ENCODE data around the gene CCDC142.
"Not testable (repeated sequence)": the region's sequence is repeated elsewhere in the genome, so short reads cannot be mapped to it uniquely, and the experiment has no call there.

Gene CCDC142

DNA sequence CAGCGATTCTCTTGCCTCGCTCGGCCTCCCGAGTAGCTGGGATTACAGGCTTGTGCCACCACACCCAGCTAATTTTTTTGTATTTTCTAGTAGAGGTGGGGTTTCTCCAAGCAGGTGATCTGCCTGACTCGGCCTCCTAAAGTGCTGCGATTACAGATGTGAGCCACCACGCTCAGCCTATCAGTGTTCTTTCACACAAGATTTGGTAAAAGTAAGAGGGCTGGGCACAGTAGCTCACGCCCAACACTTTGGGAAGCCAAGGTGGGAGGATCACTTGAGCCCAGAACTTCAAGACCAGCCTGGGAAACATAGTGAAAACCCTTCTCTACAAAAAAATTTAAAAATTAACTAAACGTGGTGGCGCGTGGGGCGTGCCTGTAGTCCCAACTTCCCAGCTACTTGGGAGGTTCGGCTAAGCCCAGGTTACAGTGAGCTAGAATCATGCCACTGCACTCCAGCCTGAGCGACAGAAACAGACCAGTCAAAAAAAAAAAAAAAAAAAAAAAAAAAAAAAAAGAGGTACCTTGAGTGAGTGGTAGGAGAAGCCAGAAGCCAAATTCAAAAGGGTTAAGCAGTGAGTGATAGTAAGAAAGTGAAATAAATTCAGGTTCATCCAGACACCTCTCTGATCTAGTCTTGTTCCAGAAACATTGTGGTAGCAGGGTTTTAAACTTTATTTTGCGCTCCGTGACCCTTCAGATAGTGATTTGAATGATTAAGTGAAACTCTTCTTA, 11.3 kb downstream of the CCDC142 start:
- no peak for DNase-seq (ENCODE audit: low read depth in 3 of 3, low spot score in 1 of 3)

GRCh38 chr2:74470742-74471141, 12.1 kb downstream of the CCDC142 start:
- not testable (repeated sequence) for DNase-seq (ENCODE audit: low read depth in 3 of 3, low spot score in 1 of 3)

DNA sequence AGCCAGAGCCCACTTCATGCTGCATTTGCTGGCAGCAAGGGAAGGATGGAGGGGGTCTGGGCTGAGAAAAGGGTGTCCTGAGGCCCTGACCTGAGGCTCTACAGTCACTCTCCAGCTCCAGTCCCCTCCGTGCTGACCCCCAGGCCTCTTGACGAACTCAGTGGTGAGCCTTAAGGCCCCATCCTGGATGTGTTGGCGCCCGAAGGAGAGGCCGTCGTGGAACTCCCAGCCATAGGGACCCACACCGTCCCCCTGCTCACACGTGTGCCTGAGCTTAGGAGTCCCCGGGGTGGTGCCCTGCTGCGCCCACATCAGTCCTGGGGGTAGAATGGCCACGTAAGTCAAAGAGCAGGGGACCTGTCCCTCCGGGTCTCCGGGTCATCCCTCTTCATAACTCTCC, 18.4 kb downstream of the CCDC142 start:
- no peak for DNase-seq (ENCODE audit: low read depth in 3 of 3, low spot score in 1 of 3)

GRCh38 chr2:74462786-74463105, 20.1 kb downstream of the CCDC142 start:
- DNase-seq (ENCODE audit: low read depth in 3 of 3, low spot score in 1 of 3) = no peak

GRCh38 chr2:74462054-74462785, 20.6 kb downstream of the CCDC142 start:
- no peak for DNase-seq (ENCODE audit: low read depth in 3 of 3, low spot score in 1 of 3)

DNA sequence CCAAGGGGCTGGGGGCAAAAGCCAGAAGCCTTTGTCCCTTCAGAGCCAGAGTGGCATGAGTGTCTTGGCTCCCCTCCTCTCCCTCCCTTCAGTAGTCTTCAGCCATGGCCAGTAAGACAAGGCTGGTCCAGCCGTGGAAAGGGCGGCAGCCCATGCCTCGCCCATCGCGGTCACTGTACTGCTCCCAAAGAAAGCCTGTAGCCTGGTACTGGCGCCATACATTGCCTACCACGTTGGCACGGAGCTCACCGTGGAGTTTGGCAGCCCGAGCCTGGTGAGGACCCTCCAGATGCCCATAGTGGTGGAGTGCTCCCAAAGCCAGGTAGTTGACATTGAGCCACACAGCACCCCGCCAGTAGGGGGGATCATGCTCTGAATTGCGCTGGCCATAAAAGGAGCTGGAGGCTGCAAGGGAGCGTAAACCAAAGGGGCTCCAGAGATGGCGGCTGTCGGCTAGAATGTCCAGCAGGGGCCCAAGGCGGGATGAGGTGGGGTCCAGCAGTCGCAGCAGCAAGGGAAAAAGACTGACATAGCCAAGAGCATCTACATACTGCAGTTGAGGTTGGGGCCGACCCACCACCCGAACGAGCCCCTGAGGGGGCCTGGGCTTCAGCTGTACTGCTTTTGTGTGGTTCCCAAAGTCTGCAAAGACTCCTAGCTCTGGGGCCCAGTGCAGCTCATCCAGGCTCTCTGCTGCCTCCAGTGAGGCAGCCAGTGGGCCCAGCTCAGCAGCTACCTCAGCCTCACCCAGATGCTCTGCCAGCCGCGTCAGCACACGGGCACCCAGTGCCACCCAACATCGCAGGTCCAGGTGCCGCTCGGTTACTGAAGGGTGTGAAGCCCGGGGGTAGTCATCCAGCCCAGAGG, 21.4 kb downstream of the CCDC142 start:
- no peak for DNase-seq (ENCODE audit: low read depth in 3 of 3, low spot score in 1 of 3)

- not testable (repeated sequence) for DNase-seq (ENCODE audit: low read depth in 3 of 3, low spot score in 1 of 3)
Measured at GRCh38 chr2:74460187-74460586, 22.6 kb downstream of the CCDC142 start.

DNA sequence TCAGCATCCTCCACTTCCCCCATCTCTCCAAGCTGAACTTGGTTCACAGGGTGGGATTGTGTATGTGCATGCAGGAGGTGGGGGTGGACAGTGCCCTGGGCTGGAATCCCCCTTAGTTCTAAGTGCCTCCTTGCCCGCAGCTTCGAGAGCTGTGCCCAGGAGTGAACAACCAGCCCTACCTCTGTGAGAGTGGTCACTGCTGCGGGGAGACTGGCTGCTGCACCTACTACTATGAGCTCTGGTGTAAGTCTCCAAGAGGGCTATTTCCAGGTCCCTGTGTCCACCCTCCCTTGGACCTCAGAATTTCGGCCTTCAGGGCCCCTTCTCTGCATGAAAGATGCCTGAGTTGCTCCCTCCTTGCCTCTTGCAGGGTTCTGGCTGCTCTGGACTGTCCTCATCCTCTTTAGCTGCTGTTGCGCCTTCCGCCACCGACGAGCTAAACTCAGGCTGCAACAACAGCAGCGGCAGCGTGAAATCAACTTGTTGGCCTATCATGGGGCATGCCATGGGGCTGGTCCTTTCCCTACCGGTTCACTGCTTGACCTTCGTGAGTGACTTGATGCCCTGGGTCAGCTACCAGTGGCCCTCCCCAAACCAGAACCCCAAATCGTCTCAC, 23.2 kb downstream of the CCDC142 start:
- DNase-seq (ENCODE audit: low read depth in 3 of 3, low spot score in 1 of 3) = not testable (repeated sequence)

DNA sequence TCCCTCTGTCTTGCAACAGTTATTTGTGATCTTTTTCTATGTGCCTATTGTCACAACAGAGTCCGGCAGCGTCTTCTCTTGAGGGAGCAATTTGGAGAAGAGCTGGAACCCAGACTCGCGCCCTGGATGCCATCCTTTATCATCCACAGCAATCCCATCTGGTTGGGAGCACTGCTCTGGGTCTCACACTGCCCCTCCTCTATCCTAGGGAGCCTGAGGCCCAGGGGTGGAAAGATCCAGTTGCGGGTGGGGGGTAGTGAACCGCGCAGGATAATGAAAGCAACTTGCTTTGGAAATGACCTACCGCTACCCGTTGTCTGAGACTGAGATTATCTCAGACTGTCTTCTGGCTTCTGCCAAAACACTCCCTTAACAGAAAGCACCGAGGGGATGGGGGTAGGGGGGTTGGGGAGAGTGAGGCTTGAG, 23.8 kb downstream of the CCDC142 start:
- no peak for DNase-seq (ENCODE audit: low read depth in 3 of 3, low spot score in 1 of 3)

- peak; percentile 91 to 99 (median 96) for DNase-seq (ENCODE audit: low read depth in 3 of 3, low spot score in 1 of 3)
Measured at GRCh38 chr2:74458132-74458937, 24.5 kb downstream of the CCDC142 start, which contains the start of gene WBP1. Gene WBP1 (plus strand): TSS chr2:74458438. CDS start chr2:74458603, 165 bp downstream.

GRCh38 chr2:74457549-74458131, 25.2 kb downstream of the CCDC142 start:
- peak; percentile 49 to 72 (median 56) for DNase-seq (ENCODE audit: low read depth in 3 of 3, low spot score in 1 of 3)

DNA sequence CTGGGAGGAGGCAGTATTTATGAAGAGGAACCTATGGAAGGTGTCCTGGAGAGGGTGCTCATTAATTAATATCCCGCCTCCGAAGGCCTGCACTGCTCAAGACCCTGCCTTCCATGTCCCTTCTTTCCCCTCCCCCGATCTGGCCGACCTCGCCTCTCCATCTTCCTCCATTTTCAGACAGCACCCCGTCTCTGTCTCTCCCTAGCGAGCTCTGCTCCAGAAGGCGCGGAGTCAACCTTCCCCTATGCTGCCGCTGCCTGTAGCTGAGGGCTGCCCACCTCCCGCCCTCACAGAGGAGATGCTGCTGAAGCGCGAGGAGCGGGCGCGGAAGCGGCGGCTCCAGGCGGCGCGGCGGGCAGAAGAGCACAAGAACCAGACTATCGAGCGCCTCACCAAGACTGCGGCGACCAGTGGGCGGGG, 25.7 kb downstream of the CCDC142 start:
- DNase-seq (ENCODE audit: low read depth in 3 of 3, low spot score in 1 of 3) = no peak

- peak; percentile 92 to 98 (median 93) for DNase-seq (ENCODE audit: low read depth in 3 of 3, low spot score in 1 of 3)
Measured at GRCh38 chr2:74454654-74455511, 27.9 kb downstream of the CCDC142 start, which contains the start of gene INO80B. Gene INO80B (plus strand): TSS chr2:74455087. CDS start chr2:74455117, 30 bp downstream.

- DNase-seq (ENCODE audit: low read depth in 3 of 3, low spot score in 1 of 3) = no peak
Measured at GRCh38 chr2:74450570-74451190, 32.1 kb downstream of the CCDC142 start.

DNA sequence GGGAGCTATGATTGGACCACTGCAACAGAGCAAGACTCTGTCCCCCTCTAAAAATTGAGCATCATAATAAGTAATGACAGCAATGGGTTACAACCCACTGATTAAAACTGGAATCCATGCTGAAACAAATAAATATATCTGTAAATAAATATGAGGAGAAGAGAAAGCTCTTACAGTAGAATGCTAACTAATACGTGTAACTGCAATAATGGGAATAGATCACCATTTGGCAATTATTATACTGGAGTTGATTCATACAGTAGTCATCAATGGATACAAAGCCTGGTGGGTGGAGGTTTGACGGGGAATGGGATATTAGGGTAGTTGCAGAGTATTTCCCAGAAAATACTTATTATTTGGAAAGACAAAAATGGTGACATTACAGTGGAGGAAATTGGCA, 34.0 kb downstream of the CCDC142 start:
- DNase-seq (ENCODE audit: low read depth in 3 of 3, low spot score in 1 of 3) = no peak

- no peak for DNase-seq (ENCODE audit: low read depth in 3 of 3, low spot score in 1 of 3)
Measured at GRCh38 chr2:74447230-74447999, 35.4 kb downstream of the CCDC142 start.

DNA sequence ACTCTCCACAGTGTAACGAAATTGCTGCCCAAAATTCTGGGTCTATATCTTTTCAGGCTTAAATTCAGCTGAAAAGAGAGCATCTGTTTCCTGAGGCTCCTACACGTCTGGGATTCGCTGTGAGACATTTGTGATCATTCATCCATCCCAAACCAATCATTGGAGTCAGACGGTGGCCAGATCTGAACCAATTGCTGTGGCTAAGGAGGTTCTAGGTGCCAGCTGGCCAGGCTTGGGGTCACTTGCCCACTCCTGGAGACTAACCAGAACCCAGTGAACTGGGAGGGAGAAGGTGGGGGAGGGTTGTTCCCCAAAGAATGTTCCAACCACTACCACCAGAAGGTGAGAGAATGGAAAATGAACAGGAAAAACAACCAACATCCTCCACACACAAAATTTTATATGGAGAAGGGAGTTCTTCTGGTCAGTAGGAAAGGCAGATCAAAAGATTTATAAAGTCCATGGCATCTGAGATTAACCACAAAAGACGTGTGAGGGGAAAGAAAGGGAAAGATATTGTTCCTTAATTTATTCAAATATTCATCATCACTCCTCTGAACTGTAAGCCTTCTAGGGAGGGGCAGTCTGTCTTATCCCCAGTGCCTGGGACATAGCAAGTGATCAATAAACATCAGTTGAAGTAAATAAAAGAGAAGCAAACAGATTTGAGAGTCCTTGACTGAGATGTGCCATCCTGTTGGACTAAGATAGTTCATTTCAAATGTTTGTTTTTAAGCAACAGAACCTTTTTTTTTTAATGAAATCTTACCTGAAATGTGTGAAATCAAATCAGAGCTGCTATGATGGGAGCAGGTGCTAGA, 38.1 kb downstream of the CCDC142 start:
- DNase-seq (ENCODE audit: low read depth in 3 of 3, low spot score in 1 of 3) = no peak
